PC-9 (cell line): ENCODE results near the gene ATAD3C. TPM values are rescaled to one million over a fixed set of nuclear protein-coding genes. Genes with fewer than 3 reads are reported as not detected.
A peak's percentile ranks its signal among the peaks of the same experiment; 100 is the strongest.
"Not testable (repeated sequence)": the region's sequence is repeated elsewhere in the genome, so short reads cannot be mapped to it uniquely, and the experiment has no call there.

Experiments used
- BruUV-seq: library from RNA; stranded (reverse); fragments of 400-500 nt; replicated peaks from 2 replicates; lab custom pipeline; 2021; lab: Mats Ljungman, UMichigan
- CTCF ChIA-PET: fragments of 300-600 bp; sonication (Branson Sonifier 250); formaldehyde crosslinking; loops from one replicate; lab custom pipeline; 2022; ENCODE audit warnings: antibody characterized with exemption; lab: Charles Lee
- POLR2A ChIA-PET: fragments of 300-600 bp; sonication (Branson Sonifier 250); formaldehyde crosslinking; loops from one replicate; lab custom pipeline; 2022; ENCODE audit warnings: antibody characterized with exemption; ENCODE audit not compliant: unreplicated experiment; lab: Charles Lee
- DNase-seq, 2 experiments: peaks; one replicate each; pipeline versions ENCODE4 v3.0.0 to v3.0.0-alpha.2; 2015 to 2022; ENCODE audit warnings: mixed read lengths in 1 of 2
- H2AFZ ChIP-seq: fragments of 200-600 bp; sonication (generic); 2 replicates; pipeline ENCODE4 v1.8.1; 2017; ENCODE audit warnings: antibody characterized with exemption
- H3F3A ChIP-seq: fragments of 200-600 bp; sonication (generic); 2 replicates; pipeline ENCODE4 v1.8.1; 2017; ENCODE audit warnings: antibody characterized with exemption, mild to moderate bottlenecking, low read depth; ENCODE audit not compliant: insufficient read depth
- H3K27ac ChIP-seq: fragments of 200-600 bp; sonication (generic); 2 replicates; pipeline ENCODE4 v1.6.1; 2016; ENCODE audit warnings: mixed run types
- H3K27me3 ChIP-seq: fragments of 200-600 bp; sonication (generic); 2 replicates; pipeline ENCODE4 v1.6.1; 2016; ENCODE audit warnings: low read depth, mixed run types; ENCODE audit not compliant: insufficient read depth
- H3K36me3 ChIP-seq: fragments of 200-600 bp; sonication (generic); 2 replicates; pipeline ENCODE4 v1.6.1; 2016; ENCODE audit warnings: low read depth, mixed run types
- H3K4me1 ChIP-seq: fragments of 200-600 bp; sonication (generic); replicated peaks from 2 replicates; pipeline ENCODE4 v1.6.1; 2016; ENCODE audit warnings: mixed run types; ENCODE audit not compliant: insufficient read depth
- H3K4me2 ChIP-seq: fragments of 200-600 bp; sonication (generic); 2 replicates; pipeline ENCODE4 v1.6.1; 2017; ENCODE audit warnings: mixed run types
- H3K4me3 ChIP-seq: fragments of 200-600 bp; sonication (generic); 2 replicates; pipeline ENCODE4 v1.6.1; 2016; ENCODE audit warnings: mixed run types
- H3K79me2 ChIP-seq: fragments of 200-600 bp; sonication (generic); 2 replicates; pipeline ENCODE4 v1.6.1; 2017; ENCODE audit warnings: low read depth, mixed run types
- H3K9me2 ChIP-seq: fragments of 200-600 bp; sonication (generic); 2 replicates; pipeline ENCODE4 v1.8.1; 2017; ENCODE audit warnings: mild to moderate bottlenecking; ENCODE audit not compliant: insufficient read depth
- H3K9me3 ChIP-seq: fragments of 200-600 bp; sonication (generic); 2 replicates; pipeline ENCODE4 v1.8.1; 2016; ENCODE audit warnings: low read depth; ENCODE audit not compliant: insufficient read depth
- H4K20me1 ChIP-seq: fragments of 200-600 bp; sonication (generic); 2 replicates; pipeline ENCODE4 v1.8.1; 2017; ENCODE audit not compliant: insufficient read depth
- CTCF ChIP-seq: fragments of 200-600 bp; sonication (generic); conservative IDR thresholded peaks from 2 replicates; pipeline ENCODE4 v1.6.1; 2017; ENCODE audit warnings: mixed run types, antibody characterized with exemption, mild to moderate bottlenecking, moderate library complexity
- EZH2 ChIP-seq: fragments of 200-600 bp; sonication (generic); IDR thresholded peaks from 2 replicates; pipeline ENCODE4 v1.8.0; 2017; ENCODE audit warnings: antibody characterized with exemption, low read depth
- intact Hi-C: fragments of 100-400 bp; cut with micrococcal nuclease; formaldehyde crosslinking; loops from one replicate; pipeline ENCODE4 v1.10.0; 2022; ENCODE audit not compliant: unreplicated experiment
- total RNA-seq: library from RNA; stranded (reverse); gene quantifications from 2 replicates; pipeline ENCODE4 v1.2.3, GENCODE V29; 2021

ATAD3C gene
- total RNA-seq, 1 experiment from 2014 or later, result 4.0 TPM

- not testable (repeated sequence) for H3K9me3 ChIP-seq, H4K20me1 ChIP-seq, H3K27ac ChIP-seq, H3K79me2 ChIP-seq, H3K9me2 ChIP-seq, H3K27me3 ChIP-seq, H3K4me3 ChIP-seq, H3K36me3 ChIP-seq, H2AFZ ChIP-seq
- Histone ChIP-seq H3K4me2 (peak overlapping the region; percentile 63), H3F3A (peaks cover 24% of the 10 kb centered on the region), H3K4me1 (peaks cover 11% of the 10 kb centered on the region)
- POLR2A ChIA-PET, result interaction anchor here (0.5 to 0.6 kb wide), 3 partner anchors 72 to 133 kb away, joined by 3 to 7 read pairs (median 5); no protein-coding TSS in a partner anchor
- CTCF ChIA-PET, result interaction anchor here (0.6 to 1.3 kb wide), 4 partner anchors 57 to 343 kb away, joined by 5 to 7 read pairs (median 6); no protein-coding TSS in a partner anchor
- DNase-seq, result peak in 1 of 2 experiments; percentile 42
- intact Hi-C loops, result loop anchor here (1.0 to 10.0 kb wide), 4 partner anchors 73 to 201 kb away; partner anchors contain the start of genes ACAP3, AURKAIP1 and PUSL1
- peak; percentile 53; the same call in 1 of the 2 replicates for TF ChIP-seq CTCF
- BruUV-seq, result TSS peak; percentile 72
Measured at GRCh38 chr1:1505366-1505798, 55.9 kb downstream of the ATAD3C start.

GRCh38 chr1:1505801-1506200 lies 56.3 kb downstream of the ATAD3C start:
- H3K36me3 ChIP-seq, H3K4me3 ChIP-seq, H2AFZ ChIP-seq, H4K20me1 ChIP-seq, H3K9me3 ChIP-seq, H3K27ac ChIP-seq, DNase-seq, H3K27me3 ChIP-seq, H3K79me2 ChIP-seq, BruUV-seq, H3K9me2 ChIP-seq: not testable (repeated sequence)
- POLR2A ChIA-PET, result interaction anchor here (0.5 to 0.6 kb wide), 3 partner anchors 72 to 134 kb away, joined by 3 to 7 read pairs (median 5); no protein-coding TSS in a partner anchor
- Histone ChIP-seq H3K4me1 (peaks cover 15% of the 10 kb centered on the region), H3K4me2 (peak overlapping the region; percentile 63), H3F3A (peaks cover 24% of the 10 kb centered on the region)
- CTCF ChIA-PET, result interaction anchor here (0.6 to 1.3 kb wide), 3 partner anchors 58 to 343 kb away, joined by 5 to 6 read pairs (median 5); no protein-coding TSS in a partner anchor
- intact Hi-C loops, result loop anchor here (1.0 to 10.0 kb wide), 4 partner anchors 73 to 201 kb away; partner anchors contain the start of genes ACAP3, AURKAIP1 and PUSL1

GRCh38 chr1:1507305-1507704 lies 57.8 kb downstream of the ATAD3C start:
- Histone ChIP-seq H3K79me2 (peaks cover 11% of the 10 kb centered on the region), H3K9me2 (no peaks in the 10 kb centered on the region), H3F3A (peaks cover 25% of the 10 kb centered on the region), H3K36me3 (no peaks in the 10 kb centered on the region), H3K9me3 (no peaks in the 10 kb centered on the region), H3K4me2 (no peak overlapping the region), H2AFZ (no peak overlapping the region), H3K4me1 (peaks cover 17% of the 10 kb centered on the region), H3K27me3 (no peaks in the 10 kb centered on the region), H3K27ac (no peak overlapping the region), H3K4me3 (no peak overlapping the region), H4K20me1 (no peaks in the 10 kb centered on the region)
- no peak for DNase-seq
- ChIA-PET POLR2A (no interaction called here), CTCF (no interaction called here)
- BruUV-seq, result no TSS peak
- intact Hi-C loops, result loop anchor here (10.0 kb wide), 2 partner anchors 133 to 203 kb away; partner anchors contain the start of genes ACAP3, AURKAIP1 and PUSL1
- TF ChIP-seq CTCF, result no peak
- no peak for TF ChIP-seq EZH2

GRCh38 chr1:1508775-1509464 lies 59.4 kb downstream of the ATAD3C start:
- intact Hi-C loops, result loop anchor here (10.0 kb wide), 2 partner anchors 134 to 204 kb away; partner anchors contain the start of genes ACAP3, AURKAIP1 and PUSL1
- H3K27me3 ChIP-seq, BruUV-seq, H3K27ac ChIP-seq, H3K9me3 ChIP-seq, H3K36me3 ChIP-seq, POLR2A ChIA-PET, H3K9me2 ChIP-seq, H3K4me2 ChIP-seq, H3K4me3 ChIP-seq, CTCF ChIA-PET, H2AFZ ChIP-seq, DNase-seq, H4K20me1 ChIP-seq: not testable (repeated sequence)
- Histone ChIP-seq H3K79me2 (peaks cover 20% of the 10 kb centered on the region), H3K4me1 (peaks cover 17% of the 10 kb centered on the region), H3F3A (peaks cover 24% of the 10 kb centered on the region)

GRCh38 chr1:1509465-1509850 lies 60.0 kb downstream of the ATAD3C start:
- Histone ChIP-seq H3F3A (peaks cover 18% of the 10 kb centered on the region), H3K4me1 (peaks cover 15% of the 10 kb centered on the region), H3K79me2 (peaks cover 24% of the 10 kb centered on the region)
- H3K27ac ChIP-seq, CTCF ChIA-PET, H3K36me3 ChIP-seq, H3K27me3 ChIP-seq, H2AFZ ChIP-seq, H3K4me3 ChIP-seq, BruUV-seq, H4K20me1 ChIP-seq, H3K9me2 ChIP-seq, H3K4me2 ChIP-seq, DNase-seq, H3K9me3 ChIP-seq, POLR2A ChIA-PET: not testable (repeated sequence)
- intact Hi-C loops, result loop anchor here (10.0 kb wide), 2 partner anchors 135 to 205 kb away; partner anchors contain the start of genes ACAP3, AURKAIP1 and PUSL1
